GM19468 (cell line): ENCODE results near the gene TMEM187.
A peak's percentile ranks its signal among the peaks of the same experiment; 100 is the strongest.

Experiments
- ATAC-seq: cut with Tn5 transposase; IDR thresholded peaks from one replicate; pipeline ENCODE4 v1.9.1; 2021; ENCODE audit warnings: mild to moderate bottlenecking, moderate library complexity, moderate number of reproducible peaks; ENCODE audit not compliant: unreplicated experiment; ENCODE audit errors: extremely low read depth

TMEM187 gene

DNA sequence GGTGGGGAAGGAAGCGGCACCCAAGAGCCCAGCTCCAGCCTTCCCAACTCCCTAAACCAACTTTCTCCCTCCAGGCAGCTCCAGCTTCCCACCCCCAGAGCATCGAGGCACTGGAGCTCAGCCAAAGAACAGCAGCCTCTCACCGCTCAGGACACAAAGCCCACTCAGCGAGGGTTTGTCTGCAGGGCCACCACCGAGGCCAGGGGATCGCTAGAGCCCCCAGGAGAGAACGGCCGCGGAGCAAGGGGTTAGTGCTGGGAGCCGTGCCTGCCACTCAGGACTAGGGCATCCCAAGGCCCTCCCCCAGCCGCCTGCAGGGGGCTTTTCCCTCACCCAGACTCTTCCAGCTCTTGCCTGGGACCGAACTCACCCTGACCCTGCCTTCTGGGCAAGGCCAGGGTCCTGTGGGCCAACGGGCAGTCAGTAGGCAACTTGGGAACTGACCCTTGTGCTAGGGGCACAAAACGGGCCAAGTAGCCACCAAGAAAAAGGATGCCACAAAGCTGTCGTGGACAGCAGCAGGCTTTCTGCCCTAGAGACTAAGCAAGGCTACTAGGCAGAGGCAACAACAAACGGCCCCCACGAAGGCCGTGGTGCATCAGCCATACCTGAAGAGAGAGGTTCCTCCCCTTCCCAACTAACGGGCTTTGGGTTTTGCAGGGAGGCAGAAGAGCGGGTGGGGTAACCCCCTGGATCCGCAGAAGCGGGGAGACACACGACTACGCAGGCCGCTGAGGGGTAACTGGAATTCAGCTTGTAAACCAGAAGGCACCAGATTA lies 3.2 kb upstream of the TMEM187 start:
- no peak for ATAC-seq

GRCh38 chrX:153969904-153970356 lies 2.6 kb upstream of the TMEM187 start:
- ATAC-seq: no peak

- ATAC-seq: no peak
These were observed 2.0 kb upstream of the TMEM187 start for GRCh38 chrX:153970357-153971123.

DNA sequence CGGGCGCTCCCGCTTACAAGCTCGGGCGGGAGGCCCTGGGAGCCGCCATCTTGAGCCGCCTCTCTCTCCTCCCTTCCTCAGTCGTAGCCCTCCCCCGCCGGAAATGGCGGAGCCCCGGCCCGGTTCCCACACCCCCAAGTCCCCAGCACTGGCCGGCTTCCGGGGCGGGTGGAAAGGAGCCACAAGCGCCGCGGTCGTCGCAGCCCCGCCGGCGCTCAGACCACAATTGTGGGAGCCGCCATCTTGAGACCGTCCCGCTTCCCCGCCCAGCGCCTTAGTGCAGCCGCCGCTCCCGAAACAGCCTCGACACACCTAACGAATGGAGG lies 1.5 kb upstream of the TMEM187 start:
- ATAC-seq: peak; percentile 11

- ATAC-seq: peak; percentile 18
These were observed 845 bp upstream of the TMEM187 start, which contains the start of gene HCFC1 for GRCh38 chrX:153971450-153972367. Gene HCFC1 (minus strand): TSS chrX:153971818. CDS start chrX:153970840, 978 bp downstream.

DNA sequence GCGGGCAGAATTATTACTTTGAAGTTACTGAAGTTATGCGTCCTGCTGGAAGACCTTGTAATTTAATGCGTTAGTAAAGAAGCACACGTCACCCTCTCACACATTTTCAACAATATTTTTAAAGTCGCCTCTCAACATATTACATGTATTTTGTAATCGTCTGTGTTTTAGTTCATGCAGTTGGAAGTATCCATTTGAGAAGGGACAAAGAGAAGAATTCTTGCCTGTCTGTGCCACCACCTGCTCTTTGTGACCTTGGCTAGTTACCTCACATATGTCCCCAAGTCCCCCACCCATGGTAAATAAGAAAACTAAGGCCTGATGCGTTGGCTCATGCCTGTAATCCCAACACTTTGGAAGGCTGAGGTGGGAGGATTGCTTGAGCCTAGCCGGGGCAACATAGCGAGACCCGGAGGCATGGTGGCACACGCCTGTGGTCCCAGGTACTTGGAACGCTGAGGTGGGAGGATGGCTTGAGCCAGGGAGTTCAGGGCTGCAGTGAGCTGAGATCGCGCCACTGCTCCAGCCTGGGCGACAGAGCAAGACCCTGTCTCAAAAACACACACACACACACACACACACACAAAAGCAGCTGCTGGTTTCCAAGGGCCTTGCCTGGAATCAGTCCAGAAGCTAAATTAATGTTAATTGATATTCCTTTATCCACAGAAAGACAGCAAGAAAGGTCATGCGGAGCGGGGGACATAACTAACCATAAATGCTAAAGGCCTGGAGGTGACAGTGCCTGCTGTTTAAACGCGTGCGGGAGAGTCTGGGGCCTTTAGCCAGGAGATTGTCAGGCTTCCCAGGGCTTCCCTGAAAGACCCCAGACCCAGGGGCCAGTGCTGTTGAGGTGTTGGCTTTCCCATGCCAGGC lies 811 bp downstream of the TMEM187 start:
- no peak for ATAC-seq

- ATAC-seq: no peak
These were observed 1.6 kb downstream of the TMEM187 start for GRCh38 chrX:153974003-153974725.

GRCh38 chrX:153974726-153975286 lies 2.3 kb downstream of the TMEM187 start:
- ATAC-seq: no peak

DNA sequence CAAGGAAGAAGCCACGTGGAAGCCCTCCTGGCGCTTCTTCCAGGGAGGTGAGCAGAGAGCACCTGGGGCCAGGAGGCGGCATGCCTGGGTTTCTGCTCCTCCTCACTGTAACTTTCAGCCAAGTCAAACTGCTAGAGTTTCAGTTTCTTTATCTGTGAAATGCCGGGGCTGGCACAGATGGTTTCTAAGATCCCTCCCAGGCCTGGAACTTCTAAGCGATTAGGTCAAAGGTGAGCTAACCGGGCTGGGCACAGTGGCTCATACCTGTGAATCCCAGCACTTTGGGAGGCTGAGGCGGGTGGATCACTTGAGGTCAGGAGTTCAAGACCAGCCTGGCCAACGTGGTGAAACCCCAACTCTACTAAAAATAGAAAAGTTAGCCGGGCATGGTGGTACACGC lies 7.8 kb downstream of the TMEM187 start:
- peak; percentile 42 for ATAC-seq

DNA sequence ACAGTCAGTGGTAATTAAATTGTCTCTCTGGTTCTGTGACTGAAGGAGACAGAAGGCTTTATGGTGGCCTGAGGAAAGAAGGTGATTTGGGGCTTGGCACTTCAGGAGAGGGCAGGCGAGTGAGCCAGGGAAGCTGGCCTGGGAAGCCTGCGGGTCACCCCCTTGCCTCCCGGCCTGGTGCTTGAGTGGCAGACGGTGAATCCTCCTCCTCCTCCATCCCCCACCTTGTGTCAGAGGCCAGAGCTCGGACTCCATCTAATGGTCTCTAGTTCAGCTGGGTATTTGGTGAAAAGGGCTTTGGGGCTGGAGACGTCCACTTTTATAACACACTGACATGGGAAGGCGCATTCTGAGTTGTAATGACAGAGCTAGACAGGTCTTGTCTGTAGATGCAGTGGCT lies 8.7 kb downstream of the TMEM187 start:
- ATAC-seq: no peak

DNA sequence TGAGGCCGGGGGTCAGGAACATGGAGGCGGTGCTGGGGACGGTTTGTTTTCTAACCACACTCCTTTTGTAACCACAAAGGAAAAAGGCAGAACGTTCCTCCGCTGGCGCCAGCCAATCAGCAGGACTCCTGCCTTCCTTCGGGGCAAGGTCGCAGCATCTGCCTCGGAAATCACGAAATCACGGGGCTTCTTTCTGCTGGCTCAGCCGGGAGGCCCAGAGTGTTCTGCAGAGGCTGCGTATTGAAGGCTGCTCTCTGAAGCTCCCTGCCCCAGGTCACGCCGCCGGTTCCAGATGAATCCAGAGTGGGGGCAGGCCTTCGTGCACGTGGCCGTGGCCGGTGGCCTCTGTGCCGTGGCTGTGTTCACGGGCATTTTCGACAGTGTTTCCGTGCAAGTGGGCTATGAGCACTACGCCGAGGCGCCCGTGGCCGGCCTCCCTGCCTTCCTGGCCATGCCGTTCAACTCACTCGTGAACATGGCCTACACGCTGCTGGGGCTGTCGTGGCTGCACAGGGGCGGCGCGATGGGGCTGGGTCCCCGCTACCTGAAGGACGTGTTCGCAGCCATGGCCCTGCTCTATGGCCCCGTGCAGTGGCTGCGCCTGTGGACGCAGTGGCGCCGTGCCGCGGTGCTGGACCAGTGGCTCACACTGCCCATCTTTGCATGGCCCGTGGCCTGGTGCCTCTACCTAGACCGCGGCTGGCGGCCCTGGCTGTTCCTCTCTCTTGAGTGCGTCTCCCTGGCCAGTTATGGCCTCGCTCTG lies 9.4 kb downstream of the TMEM187 start:
- ATAC-seq: no peak

DNA sequence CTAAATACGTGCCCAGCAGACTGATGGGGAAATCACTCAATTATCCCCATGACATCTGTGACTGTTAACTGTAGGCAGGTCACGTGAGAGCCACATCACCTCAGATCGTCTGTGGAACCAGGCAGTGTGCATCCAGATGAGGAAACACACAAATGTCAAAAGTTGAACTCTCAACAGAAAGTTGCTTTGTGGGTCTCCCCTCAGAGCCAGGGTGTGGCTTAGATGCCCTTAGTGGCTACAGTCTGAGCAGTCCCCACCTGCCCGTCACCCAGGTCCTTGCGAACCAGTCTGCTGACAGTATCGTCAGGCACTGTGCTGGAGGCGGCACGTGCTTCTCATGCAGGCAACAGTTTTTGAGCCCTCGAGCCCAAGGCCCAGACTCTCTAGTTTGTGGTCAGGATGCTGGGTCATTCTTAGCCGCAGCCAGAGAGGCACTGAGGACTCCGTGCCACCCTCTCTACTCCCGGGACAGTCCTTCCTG lies 10.8 kb downstream of the TMEM187 start:
- no peak for ATAC-seq

GRCh38 chrX:153984351-153985178 lies 12.0 kb downstream of the TMEM187 start:
- ATAC-seq: no peak

- no peak for ATAC-seq
These were observed 15.9 kb downstream of the TMEM187 start for GRCh38 chrX:153988493-153988892.

- no peak for ATAC-seq
These were observed 17.6 kb downstream of the TMEM187 start for GRCh38 chrX:153989973-153990655.

GRCh38 chrX:153991013-153991580 lies 18.5 kb downstream of the TMEM187 start:
- no peak for ATAC-seq
